Fibroblast of mammary gland (primary cell): Measurements from ENCODE around the gene TSTD2.
"Not testable (repeated sequence)": the region's sequence is repeated elsewhere in the genome, so short reads cannot be mapped to it uniquely, and the experiment has no call there.

Experiments used
- DNase-seq: peaks from one replicate; pipeline ENCODE4 v3.0.0-alpha.2; 2010; ENCODE audit warnings: low read depth
- H3K4me3 ChIP-seq: 2 replicates; pipeline ENCODE4 v1.5.1; 2011; ENCODE audit warnings: low read depth, mild to moderate bottlenecking, low read length, moderate library complexity; ENCODE audit not compliant: control insufficient read depth
- CTCF ChIP-seq: conservative IDR thresholded peaks from 2 replicates; pipeline ENCODE4 v1.5.1; 2011; ENCODE audit warnings: low read depth, low read length, inconsistent platforms; ENCODE audit not compliant: control insufficient read depth, insufficient read depth

TSTD2 gene

GRCh38 chr9:97627624-97628023 is 5.5 kb downstream of the TSTD2 start:
- no peak overlapping the region for H3K4me3 ChIP-seq
- no peak for DNase-seq
- TF ChIP-seq CTCF: no peak

- no peak overlapping the region for H3K4me3 ChIP-seq
- no peak for DNase-seq
- TF ChIP-seq CTCF: no peak
These were observed 7.5 kb downstream of the TSTD2 start for GRCh38 chr9:97625620-97626019.

GRCh38 chr9:97623946-97624345 is 9.2 kb downstream of the TSTD2 start:
- H3K4me3 ChIP-seq: no peak overlapping the region
- no peak for TF ChIP-seq CTCF
- no peak for DNase-seq

GRCh38 chr9:97622483-97622882 is 10.7 kb downstream of the TSTD2 start:
- H3K4me3 ChIP-seq, DNase-seq: not testable (repeated sequence)

GRCh38 chr9:97620063-97620462 is 13.1 kb downstream of the TSTD2 start:
- H3K4me3 ChIP-seq, DNase-seq: not testable (repeated sequence)

GRCh38 chr9:97617939-97618416 is 15.2 kb downstream of the TSTD2 start:
- TF ChIP-seq CTCF: no peak
- DNase-seq: no peak
- no peak overlapping the region for H3K4me3 ChIP-seq

GRCh38 chr9:97615439-97616072 is 17.6 kb downstream of the TSTD2 start:
- peak; percentile 89 for TF ChIP-seq CTCF
- peak; percentile 63 for DNase-seq
- no peak overlapping the region for H3K4me3 ChIP-seq
